Eye (tissue), 1 donor: ENCODE results near the gene FLT1.

Experiments used
- DNase-seq: peaks from one replicate; pipeline ENCODE4 v3.0.0-alpha.2; 2015

FLT1 gene

DNA sequence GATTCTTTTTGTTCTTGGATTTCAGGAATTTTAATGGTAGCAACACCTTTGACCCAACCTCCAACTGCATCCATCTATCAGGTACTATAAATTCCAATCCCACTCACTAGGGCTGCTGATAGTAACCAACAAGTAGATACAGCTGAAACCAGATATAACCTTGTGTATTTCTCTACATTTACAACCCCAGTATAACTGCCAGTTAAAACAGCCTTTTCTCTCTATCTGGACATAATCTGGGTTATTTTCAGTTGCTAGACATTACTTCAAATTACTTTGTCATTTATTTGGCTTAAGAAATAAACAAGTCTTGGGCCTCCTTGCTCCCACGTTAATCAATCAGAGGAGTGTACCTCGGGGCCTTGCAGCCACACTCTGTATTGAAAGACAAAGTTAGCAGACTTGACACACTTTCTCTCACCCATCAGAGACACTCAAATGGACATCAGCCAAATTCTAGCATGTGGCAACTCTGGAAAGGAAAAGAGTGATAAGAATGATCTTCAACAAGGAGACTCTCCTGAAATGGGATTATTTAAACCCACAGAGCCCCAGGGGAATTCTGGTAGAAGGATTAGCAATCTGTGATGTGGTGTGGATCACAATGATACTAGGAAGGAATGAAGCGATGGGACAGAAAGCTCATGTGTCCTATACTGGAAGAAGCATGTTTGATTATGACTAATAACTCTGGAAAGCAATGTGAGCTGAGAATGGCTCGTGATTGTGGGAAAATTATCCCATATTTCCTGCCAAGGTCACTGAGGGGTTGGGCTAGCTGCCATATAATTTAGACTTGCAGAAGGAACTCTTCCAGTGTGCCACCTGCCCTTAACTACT lies 157.5 kb downstream of the FLT1 start:
- no peak for DNase-seq

DNA sequence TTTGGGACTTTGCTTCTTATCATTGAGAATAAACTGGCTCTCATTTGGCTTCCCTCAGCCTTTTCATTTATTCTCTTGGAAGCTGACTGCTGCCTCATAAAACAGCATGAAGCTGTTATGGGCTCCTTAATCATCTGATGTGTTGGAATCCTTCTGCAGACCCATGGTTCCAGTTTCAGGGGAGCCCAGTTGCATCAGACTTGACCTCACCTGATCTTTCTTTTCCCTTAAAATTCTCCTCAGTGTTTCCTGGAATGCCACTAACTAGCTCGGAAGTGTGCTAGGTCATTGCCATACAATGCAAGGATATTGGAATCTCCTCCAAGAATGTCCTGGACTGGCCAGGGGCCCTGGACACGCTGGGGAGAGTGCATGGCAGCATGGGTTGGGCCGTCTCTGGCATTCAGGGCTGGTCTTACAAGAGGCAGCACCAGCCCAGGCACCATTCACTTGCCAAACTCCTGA lies 158.7 kb downstream of the FLT1 start:
- no peak for DNase-seq

DNA sequence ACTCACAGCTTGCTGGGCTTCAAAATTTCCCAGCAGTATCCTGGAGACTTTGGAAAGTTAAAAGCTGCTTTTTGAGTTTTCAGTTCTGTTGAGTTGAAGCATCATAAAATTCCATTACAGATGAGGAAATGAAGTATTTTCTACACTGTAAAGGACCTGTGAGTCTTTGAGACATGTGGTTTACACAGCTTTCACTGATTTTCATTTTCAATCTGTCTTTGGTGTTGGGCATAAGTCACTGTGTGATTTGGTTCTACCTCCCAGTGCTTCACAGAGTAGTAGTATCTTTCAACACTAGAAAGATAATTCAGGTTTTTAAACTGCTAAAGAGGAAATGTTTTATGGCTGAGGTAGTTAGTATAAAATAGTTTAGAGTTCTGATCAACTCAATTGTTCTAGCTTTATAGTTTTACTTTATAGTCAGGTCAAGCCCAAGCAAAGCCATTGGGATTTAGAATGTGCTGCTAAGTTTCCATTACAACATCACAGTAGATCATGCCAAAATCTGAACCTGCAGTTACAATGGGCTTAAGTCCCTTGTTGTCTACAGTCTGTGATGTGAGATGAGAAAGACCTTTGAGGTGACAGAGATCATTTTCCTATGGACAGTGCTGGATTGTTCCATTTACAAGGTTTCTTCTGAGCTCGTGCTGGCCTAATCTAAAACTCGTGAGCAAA lies 161.6 kb downstream of the FLT1 start:
- DNase-seq = no peak

DNA sequence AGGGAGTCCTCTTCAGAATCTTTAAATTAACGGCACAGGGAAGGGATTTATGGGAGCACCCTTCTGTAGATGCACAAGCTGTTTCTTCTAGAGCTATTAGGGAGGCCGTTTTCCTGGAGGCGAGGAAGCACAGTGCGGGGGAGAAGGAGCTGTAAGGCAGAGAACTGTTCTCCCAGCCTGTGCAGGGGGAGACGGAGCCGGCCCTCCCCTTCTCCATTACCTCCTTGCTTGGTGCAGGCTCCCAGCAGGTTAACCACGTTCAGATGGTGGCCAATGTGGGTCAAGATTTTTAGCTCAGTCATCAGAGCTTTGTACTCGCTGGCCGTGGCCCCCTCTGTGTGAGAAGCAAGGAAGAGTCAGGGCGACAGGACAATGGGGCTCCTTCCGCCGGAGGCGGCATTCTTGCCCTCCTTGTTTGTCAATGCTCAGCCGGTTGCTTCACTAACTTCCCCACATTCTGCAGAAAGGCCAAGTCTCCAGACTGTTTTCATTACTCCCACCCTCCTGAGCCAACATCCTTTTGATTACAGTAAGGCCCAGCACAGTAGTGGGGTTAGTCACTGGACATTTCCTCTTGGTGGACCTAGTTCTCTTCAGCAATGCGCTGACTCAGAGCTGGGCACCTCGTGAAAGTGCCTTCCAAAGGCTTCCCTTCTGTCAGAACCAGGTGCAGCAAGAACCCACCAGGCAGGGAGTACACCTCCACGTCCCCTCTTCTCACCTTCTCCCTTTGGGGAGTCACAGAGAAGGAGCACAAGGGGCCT lies 165.4 kb downstream of the FLT1 start:
- no peak for DNase-seq

DNA sequence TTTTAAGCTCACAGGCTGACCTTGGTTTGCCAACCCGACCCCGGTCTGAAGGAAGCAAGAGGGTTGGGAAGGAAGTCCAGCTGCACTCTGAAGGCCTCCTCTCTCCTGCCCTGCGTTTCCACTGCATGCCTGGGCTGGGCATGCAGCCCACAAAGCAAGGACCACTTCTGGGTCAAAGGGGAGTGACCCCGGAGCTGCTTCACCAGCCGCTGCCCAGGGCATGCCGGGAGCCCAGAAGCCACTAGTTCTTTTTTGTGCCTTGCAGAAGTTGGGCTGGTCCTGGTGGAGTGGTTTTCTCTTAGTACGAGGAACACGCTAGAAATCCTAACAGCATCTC lies 166.7 kb downstream of the FLT1 start:
- DNase-seq = no peak

DNA sequence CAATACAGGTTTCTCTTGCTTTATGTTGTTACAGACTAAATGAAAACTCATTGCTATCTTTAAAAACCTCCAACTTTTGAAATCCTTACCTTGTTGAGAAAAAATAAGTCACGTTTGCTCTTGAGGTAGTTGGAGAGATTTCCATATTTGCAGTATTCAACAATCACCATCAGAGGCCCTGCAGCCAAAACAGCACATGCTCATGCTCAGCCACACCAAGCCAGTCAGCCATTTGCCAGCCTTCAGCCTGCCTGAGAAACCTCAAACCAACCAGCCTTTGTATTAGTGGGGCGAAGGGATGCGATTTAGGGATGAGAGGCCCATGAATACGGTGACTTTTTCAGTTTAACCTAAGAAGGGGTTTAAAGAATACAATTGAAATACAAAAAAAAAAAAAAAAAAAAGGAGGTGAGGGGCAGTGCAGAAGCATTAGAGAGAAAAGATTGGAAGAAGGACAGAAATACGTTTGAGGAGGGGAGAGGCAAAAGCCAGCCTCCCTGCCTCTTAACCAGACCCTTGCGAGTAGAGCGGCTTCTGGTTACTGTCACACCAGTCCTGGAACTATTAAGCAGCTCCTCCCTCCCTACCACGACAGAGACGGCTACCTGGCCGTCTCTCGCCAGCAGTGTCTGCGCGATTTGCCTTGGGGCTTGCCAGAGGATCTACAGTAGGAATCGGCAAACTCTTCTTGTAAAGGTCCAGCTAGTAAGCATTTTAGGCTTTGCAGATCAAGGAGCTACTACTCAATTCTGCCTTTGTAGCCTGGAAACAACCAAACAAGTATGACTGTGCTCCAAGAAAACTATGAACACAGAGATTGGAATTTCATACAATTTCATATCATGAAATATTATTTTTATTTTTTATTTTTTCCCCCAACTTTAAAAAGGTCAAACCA lies 167.3 kb downstream of the FLT1 start:
- DNase-seq = no peak

DNA sequence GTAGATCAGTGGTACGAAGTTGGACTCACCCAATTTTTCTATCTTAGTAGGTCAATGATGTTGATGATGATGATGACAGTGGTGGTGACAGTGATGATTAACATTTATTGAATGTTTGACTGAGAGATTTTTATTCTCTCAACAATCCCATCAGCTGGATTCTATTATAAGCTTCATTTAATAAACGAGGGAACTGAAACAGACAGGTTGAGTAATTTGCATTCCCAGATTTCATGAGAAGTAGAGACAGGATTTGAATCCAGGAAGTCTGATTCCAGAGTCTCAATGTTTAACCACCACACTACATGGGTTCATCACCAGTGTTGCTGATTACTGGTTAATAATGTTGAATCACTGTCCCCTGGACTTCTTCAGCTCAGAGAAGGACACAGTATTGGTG lies 168.9 kb downstream of the FLT1 start:
- DNase-seq = no peak

DNA sequence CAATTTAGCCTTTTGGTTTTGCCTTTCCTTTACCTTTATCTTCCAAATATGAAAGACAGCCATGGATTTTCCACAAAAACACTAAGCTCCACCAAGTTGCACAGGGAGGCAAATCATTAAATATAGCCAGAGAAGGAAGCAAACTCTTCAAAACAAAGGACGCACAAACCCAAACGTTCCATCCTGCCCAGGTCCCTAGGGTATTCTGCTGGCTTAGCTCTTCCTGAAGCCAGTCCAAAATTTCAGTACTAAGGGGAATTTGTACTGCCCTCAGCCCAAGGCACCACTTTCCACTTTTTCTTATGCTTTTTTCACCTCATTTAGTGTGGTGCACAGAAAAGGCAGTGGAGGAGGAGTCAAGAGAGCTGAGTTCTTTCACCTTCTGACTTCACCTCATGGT lies 169.9 kb downstream of the FLT1 start:
- no peak for DNase-seq

DNA sequence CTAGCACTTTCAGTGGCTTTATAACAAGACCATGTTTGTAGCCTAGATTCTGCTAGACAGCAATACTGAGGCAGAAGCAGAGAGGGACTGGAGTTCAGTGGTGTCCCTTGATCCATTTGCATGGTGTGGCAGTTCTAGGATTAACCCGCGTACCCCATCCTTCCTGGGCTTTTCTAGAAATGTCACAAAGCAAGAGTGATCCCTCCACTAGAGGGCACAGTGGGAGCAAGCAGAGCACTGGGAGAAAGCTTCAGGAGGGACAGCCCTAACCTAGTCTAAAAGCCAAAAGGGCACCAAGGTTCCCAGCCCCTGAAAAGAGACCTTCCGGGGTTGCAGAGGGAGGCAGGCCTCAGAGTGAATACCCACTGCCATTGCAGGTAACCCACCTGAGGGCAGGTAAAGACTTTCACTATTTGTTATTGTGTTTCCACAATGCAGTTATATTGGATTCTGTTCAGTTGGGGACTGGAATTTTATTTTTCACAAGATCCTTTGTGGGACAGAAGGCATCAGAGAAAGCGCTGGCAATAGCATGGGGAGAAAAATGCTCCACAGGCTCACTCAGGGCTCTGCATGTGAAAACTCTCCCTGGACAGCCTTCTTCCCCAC lies 170.6 kb downstream of the FLT1 start:
- DNase-seq = peak; percentile 80

DNA sequence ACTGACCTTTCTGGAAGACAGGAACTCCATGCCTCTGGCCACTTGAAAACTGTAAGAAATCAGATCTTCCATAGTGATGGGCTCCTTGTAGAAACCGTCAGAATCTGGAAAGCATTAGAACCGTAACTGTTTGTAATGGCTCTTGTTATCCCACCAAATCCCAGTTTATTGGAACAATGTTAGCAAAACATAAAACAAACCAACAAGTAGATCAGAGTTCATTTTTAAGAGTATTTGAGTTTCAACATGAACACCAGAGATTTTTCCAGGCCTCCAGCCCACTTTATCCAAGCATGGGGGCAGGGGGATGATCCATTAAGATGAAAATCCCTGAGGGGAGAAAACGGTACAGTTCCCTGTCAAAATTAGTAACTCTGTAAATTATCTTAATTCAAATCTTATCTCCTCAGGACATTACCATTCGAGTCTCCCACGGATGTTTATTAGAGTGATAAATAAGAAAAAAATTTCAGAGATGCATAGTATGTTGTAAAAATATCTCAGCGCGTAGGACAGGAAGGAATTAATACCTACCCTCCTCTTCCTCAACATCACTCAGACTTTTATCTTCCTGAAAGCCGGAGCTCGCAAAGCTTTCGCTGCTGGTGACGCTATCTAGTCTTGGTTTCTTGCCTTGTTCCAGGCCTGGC lies 172.5 kb downstream of the FLT1 start:
- DNase-seq = peak; percentile 64

DNA sequence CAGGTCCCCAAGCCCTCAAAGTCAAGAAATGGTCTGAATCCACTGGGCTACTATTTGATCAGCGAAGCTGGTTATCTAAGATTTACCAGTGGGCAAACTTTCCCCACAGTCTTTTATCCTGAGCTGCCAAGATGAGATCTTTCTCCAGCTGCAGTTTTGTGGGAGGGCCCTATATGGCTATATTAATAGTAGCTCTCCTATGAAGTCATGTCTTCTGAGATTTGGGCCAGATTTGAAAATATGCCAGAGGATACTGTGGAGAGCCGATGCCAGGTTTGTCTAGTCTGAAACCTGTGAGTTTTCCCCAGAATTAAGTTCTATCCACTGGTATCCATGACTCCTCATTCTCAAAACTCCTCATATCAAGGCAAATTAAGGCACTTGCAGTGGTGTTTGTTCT lies 173.2 kb downstream of the FLT1 start:
- DNase-seq = peak; percentile 45

DNA sequence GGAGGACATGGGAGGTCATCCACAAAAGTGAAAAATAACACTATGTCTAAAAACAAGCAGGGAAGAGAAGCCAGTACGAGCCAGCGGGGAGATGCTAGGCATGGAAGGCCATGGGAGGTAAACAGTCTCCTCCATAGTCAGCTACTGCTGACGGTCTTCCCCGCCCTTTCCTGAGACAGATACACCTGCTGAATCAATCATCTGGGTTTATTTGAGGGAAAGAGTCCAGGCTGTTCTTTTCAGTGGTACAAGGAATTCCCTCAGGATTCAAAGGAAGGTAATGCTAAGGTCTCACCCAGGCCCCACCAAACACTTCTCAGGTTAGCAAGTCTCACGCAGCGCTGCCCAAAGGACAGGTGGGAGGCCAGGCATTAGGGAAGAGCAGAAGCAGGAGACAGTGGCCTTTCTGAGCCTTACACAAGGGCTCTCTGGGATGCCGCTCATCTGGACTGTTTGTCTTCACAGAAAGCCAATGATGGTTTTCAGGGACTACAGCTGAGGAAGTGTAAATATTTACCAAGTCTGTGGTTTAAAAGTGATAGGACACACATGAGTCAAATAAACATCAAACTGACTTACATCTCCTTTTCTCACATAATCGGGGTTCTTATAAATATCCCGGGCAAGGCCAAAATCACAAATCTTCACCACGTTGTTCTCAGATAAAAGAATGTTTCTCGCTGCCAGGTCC lies 173.9 kb downstream of the FLT1 start:
- DNase-seq = no peak

DNA sequence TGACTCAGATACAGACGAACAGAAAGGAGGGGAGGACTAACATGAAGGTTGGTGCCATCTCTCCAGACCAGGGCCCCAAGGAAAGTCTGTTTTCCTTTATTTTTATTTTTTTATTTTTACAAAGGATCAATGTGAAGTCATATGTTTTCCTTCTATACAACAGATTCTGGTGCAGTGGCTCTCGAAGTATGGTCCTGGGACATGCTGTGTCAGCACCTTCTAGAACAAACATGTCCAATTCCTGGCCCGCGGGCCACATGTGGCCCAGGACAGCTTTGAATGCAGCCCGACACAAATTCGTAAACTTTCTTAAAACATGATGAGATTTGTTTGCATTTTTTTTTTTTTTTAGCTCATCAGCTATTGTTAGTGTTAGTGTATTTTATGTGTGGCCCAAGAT lies 174.7 kb downstream of the FLT1 start:
- no peak for DNase-seq

DNA sequence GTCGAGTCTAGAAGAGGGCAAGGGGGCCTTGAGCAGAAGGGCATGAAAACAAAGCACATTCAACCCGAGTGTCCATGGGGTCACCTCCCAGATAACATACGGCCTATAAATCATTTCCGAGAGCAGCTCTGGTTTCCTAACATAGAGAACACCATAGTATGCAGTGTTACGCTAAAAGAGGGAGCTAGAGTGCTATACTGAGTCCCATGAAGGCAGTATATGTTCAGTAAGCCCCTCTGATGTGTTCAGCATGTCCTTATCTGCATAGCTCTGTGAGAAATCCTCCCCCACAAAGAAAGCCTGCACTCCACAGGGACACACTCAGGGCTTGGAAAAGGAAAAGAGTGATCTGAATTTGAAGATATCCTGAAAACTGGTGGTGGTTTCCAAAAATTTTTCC lies 175.4 kb downstream of the FLT1 start:
- no peak for DNase-seq

DNA sequence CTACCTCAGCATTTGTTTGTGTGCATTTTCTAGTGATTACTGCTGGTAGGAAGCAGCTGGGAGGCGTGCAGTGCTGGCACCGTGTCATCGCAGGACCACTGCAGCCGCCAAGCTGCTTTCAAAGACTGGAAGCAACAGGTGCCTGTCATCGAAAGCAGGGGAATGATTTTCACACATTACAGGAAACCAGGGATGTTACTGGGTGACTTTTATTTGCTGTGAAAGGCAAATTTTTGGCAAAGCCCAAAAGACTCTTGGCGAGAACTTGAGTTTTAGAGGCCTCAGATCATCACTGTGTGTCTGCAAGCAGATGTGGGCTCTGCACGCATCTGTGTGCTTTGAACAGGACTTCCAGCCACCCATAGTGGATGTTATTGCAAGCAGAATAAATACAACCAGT lies 176.4 kb downstream of the FLT1 start:
- DNase-seq = no peak

DNA sequence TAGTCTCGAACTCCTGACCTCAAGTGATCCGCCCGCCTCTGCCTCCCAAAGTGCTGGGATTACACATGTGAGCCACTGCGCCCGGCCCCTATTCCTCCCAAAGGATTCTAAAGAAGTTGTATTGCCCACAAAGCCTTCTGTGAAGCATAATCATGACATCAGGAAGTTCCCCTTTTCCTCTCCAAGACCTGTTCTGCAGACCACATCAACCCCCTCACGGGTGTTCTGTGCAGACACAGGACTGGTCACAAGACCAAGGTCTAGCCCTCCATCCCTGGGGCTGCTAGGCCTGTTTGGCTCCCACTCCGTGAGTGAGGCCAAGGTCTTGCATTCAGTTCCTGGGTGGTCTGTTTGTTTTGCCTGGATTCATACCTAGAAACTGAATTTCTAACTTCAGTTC lies 178.1 kb downstream of the FLT1 start:
- no peak for DNase-seq

DNA sequence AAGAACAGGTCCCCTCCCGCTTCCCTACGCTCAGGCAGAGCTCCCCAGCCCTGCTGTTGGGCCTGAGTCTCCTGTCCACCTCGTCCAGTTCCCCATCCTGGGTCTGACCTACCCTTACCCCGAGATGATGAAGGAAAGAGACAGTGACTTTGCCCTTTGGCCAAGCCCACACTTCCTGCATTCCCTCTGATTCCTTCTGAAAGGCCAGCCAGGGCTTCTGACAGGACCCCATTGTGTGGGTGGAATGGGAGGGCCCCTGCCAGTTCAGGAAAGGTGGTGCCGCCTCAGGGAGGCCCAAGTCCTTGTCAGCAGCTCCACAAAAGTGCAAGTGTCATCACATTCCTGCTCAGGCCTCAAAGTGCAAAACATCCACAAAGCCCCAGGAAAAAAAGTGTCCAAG lies 178.8 kb downstream of the FLT1 start:
- no peak for DNase-seq

DNA sequence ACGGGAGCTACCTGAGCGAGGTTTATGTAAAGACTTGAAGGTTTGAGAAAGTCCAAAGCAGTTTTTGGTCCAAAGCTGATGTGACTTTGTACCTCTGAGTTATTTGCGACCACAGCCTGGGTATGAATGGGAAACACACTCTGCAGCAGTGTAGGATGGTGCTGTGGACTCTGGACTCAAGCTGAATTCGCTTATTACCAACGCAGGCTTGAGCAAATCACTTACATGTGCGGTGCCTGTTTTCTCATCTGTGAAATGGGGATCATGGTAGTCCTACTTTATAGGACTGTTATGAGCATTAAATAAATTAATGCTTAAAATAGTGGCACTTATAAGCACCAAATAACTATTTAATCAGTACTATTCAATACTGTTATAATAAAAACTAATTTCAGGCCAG lies 180.0 kb downstream of the FLT1 start:
- no peak for DNase-seq

DNA sequence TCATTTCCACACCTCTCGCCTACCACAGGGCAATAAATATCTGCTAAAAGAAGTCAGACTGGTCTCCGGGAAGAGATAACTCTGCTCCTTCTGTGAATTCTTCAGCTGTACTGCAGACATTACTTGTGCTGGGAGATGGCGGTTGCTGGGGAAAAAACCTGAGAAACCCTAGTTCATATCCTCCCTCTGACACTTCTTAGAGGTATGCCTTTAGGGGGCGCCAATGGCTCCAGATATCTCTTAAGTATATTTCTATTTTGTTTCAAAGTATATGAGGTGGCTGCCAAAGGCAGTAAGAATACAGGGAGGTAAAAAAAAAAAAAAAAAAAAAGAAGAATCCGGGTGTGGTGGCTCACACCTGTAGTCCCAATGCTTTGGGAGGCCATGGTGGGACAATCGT lies 181.3 kb downstream of the FLT1 start:
- no peak for DNase-seq

DNA sequence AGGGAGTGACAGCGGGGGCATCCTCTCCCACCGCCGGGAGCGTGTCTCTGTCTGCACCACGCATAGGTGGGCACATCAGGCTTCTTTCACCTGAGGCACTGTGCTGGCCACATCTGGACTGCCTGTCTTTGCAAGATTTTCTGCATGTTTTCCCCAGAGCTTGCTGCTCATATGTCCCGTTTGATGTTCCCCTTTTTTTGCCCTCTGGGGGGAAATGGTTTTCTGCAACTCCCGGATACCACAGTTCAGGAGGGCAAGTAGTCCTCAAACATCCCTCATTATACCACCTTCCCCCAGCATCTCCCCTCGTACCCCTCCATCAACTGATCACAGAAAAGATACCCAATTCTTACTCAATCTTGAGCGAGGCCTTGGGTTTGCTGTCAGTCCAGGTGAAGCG lies 188.6 kb downstream of the FLT1 start:
- DNase-seq = no peak

DNA sequence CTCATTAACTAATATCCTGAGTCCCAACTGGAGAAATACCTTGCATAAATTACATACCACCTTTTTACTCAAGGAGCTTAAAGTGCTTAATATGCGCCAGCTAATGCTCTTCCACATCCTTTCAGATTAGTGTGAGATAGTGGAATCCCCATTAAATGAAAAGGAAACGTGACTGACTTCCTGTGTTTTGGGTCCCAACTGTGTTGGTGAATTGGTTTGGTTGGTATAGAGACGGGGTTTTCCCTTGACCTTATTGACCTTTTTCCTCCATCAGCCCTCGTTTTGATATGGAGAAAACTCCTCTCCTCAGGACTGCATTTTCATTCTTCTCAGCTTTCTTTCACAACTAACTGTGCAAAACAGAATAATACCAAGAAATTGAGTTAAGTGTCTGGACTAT lies 193.1 kb downstream of the FLT1 start:
- no peak for DNase-seq
